Uterus (tissue), 4 donors: ENCODE measurements around the gene SPHK2. TPM values are rescaled to one million over a fixed set of nuclear protein-coding genes. Genes with fewer than 3 reads are reported as not detected.

Experiments used
- DNase-seq, 2 donors: peaks; one replicate each; pipeline ENCODE4 v3.0.0-alpha.2; 2019 to 2020
- H3K27ac ChIP-seq, 2 donors: fragments of 200-600 bp; sonication (generic); 1 replicate in 1 of 2; 2 replicates in 1 of 2; pipeline ENCODE4 v1.5.1; 2016 to 2018
- H3K27me3 ChIP-seq, 2 donors: fragments of 200-600 bp; sonication (generic); one replicate each; pipeline ENCODE4 v1.5.1; 2018 to 2019; ENCODE audit warnings: control low read depth in 1 of 2
- H3K36me3 ChIP-seq, 2 donors: fragments of 200-600 bp; sonication (generic); one replicate each; pipeline ENCODE4 v1.5.1; 2019; ENCODE audit warnings: control low read depth in 1 of 2
- H3K4me1 ChIP-seq, 2 donors: fragments of 200-600 bp; sonication (generic); one replicate each; pipeline ENCODE4 v1.5.1; 2018 to 2019; ENCODE audit warnings: control low read depth in 1 of 2
- H3K4me3 ChIP-seq, 2 donors: fragments of 200-600 bp; sonication (generic); 1 replicate in 1 of 2; 2 replicates in 1 of 2; pipeline ENCODE4 v1.5.1; 2018 to 2019; ENCODE audit warnings: mild to moderate bottlenecking in 1 of 2
- H3K9me3 ChIP-seq, 2 donors: fragments of 200-600 bp; sonication (generic); one replicate each; pipeline ENCODE4 v1.5.1; 2019; ENCODE audit warnings: control low read depth in 1 of 2
- CTCF ChIP-seq, 4 experiments: fragments of 200-600 bp in 2 of 4; fragments of 450-650 bp in 2 of 4; sonication (generic) in 2 of 4; IDR thresholded peaks; one replicate each; pipeline ENCODE4 v1.5.1; 2016 to 2019; ENCODE audit warnings: antibody characterized with exemption in 4 of 4, mild to moderate bottlenecking in 2 of 4, moderate library complexity in 1 of 4
- POLR2A ChIP-seq, 2 donors: fragments of 450-650 bp; IDR thresholded peaks; one replicate each; pipeline ENCODE4 v1.6.1; 2016; ENCODE audit warnings: antibody characterized with exemption in 2 of 2, mild to moderate bottlenecking in 1 of 2, moderate library complexity in 1 of 2
- intact Hi-C: fragments of 100-400 bp; cut with DNase I; formaldehyde crosslinking; loops from one replicate; pipeline ENCODE4 v1.15.1; 2023; ENCODE audit warnings: low total_unique reads
- total RNA-seq, 4 donors: library from RNA; depleted of rRNA in 3 of 4; stranded (reverse); fragments of >200 nt in 3 of 4; gene quantifications; one replicate each; pipeline versions ENCODE4 v1.1.0 to v1.2.4, GENCODE V29; 2014 to 2023
- donor health status: DM: yes; HTN: yes; CAD: no.

SPHK2 gene
- total RNA-seq, 4 donors from 2014 or later, result 10.0 to 27.2 (median 21.7) TPM

GRCh38 chr19:48659768-48660167 lies 40.5 kb downstream of the SPHK2 start:
- intact Hi-C loops, result no loop called here
- Histone ChIP-seq H3K36me3 (no peaks in the 10 kb centered on the region), H3K27me3 (no peaks in the 10 kb centered on the region), H3K4me3 (no peak overlapping the region), H3K27ac (no peak overlapping the region), H3K9me3 (no peaks in the 10 kb centered on the region), H3K4me1 (no peaks in the 10 kb centered on the region)
- no peak for DNase-seq
- TF ChIP-seq POLR2A (IDR thresholded peaks at IDR 0.05) (no peak), CTCF (IDR thresholded peaks at IDR 0.05) (no peak)

- Histone ChIP-seq H3K27ac (peak overlapping the region; percentile 22 to 44), H3K4me1 (no peaks in the 10 kb centered on the region)
- intact Hi-C loops, result no loop called here
These were observed 41.8 kb downstream of the SPHK2 start for GRCh38 chr19:48660852-48661710.

DNA sequence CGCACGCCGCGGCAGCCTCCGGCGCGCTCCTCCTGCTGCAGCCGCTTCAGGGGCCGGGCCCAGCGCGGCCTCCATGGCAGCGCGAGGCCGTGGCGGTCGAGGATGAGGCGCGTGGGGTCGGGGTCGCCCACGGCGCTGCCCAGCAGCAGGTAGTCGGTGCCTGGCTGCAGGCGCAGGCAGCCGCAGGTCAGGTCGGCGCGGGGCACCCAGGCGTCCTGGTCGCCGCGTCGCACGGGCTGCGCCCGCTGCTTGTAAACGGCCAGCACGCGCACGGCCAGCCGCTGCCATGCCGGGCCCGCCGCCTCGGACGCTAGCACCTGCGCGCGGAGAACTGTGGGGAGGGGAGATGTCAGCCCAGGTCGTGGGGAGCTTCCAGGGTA lies 42.4 kb downstream of the SPHK2 start:
- no peak for DNase-seq
- Histone ChIP-seq H3K9me3 (no peaks in the 10 kb centered on the region), H3K4me3 (no peak overlapping the region), H3K27me3 (no peaks in the 10 kb centered on the region), H3K4me1 (no peaks in the 10 kb centered on the region), H3K27ac (no peak overlapping the region), H3K36me3 (no peaks in the 10 kb centered on the region)
- TF ChIP-seq POLR2A (IDR thresholded peaks at IDR 0.05), result no peak
- TF ChIP-seq CTCF (IDR thresholded peaks at IDR 0.05), result no peak
- intact Hi-C loops, result no loop called here

More at GRCh38 chr19:48660852-48661710, 41.8 kb downstream of the SPHK2 start:
- DNase-seq, result peak; percentile 87 to 88
- H3K36me3 ChIP-seq, result no peaks in the 10 kb centered on the region
- no peak overlapping the region for H3K4me3 ChIP-seq
- no peaks in the 10 kb centered on the region for H3K27me3 ChIP-seq
- H3K9me3 ChIP-seq, result no peaks in the 10 kb centered on the region
- TF ChIP-seq CTCF (IDR thresholded peaks at IDR 0.05) (no peak), POLR2A (IDR thresholded peaks at IDR 0.05) (no peak)

- intact Hi-C loops, result no loop called here
- DNase-seq, result no peak
- Histone ChIP-seq H3K9me3 (no peaks in the 10 kb centered on the region), H3K36me3 (no peaks in the 10 kb centered on the region), H3K27ac (no peak overlapping the region), H3K4me1 (no peaks in the 10 kb centered on the region), H3K27me3 (no peaks in the 10 kb centered on the region), H3K4me3 (no peak overlapping the region)
- TF ChIP-seq POLR2A (IDR thresholded peaks at IDR 0.05), result no peak
- no peak for TF ChIP-seq CTCF (IDR thresholded peaks at IDR 0.05)
These were observed 44.4 kb downstream of the SPHK2 start for GRCh38 chr19:48663667-48664066.

DNA sequence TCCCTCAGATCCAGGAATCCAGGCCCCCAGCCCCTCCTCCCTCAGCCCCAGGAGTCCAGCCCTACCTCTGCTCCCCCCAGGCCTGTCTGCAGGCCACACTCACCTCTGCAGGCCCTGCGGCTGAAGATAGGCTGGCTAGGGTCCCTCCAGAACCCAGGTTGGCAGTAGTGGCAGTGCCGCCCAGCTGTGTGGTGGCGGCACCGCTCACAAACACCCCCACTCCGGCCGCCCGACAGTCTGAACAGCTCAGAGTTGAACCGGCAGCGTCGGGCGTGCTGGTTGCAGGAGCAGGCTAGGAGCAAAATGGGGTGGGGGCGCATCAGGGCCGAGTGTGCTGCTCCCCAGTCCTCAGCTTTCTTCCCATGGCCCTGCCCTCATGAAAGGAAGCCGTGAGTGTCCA lies 45.2 kb downstream of the SPHK2 start:
- Histone ChIP-seq H3K27ac (no peak overlapping the region), H3K4me3 (no peak overlapping the region), H3K9me3 (no peaks in the 10 kb centered on the region), H3K27me3 (no peaks in the 10 kb centered on the region), H3K36me3 (no peaks in the 10 kb centered on the region), H3K4me1 (no peaks in the 10 kb centered on the region)
- no peak for DNase-seq
- intact Hi-C loops, result no loop called here
- TF ChIP-seq CTCF (IDR thresholded peaks at IDR 0.05) (no peak), POLR2A (IDR thresholded peaks at IDR 0.05) (no peak)
